GM19438 (cell line): ENCODE measurements around the gene VSIG4.
"Not testable (repeated sequence)": the region's sequence is repeated elsewhere in the genome, so short reads cannot be mapped to it uniquely, and the experiment has no call there.

Source experiments
- ATAC-seq: cut with Tn5 transposase; IDR thresholded peaks from one replicate; pipeline ENCODE4 v1.9.1; 2021; ENCODE audit warnings: low read depth; ENCODE audit not compliant: unreplicated experiment

The VSIG4 gene

GRCh38 chrX:66039944-66040343, at the start of gene VSIG4:
VSIG4 (minus strand) TSS chrX:66040080; CDS start chrX:66039998, 82 bp downstream.
- ATAC-seq: no peak

- no peak for ATAC-seq
Observed at GRCh38 chrX:66076801-66077200, 36.9 kb upstream of the VSIG4 start.

GRCh38 chrX:66074920-66075879, 35.3 kb upstream of the VSIG4 start:
- ATAC-seq: no peak

- no peak for ATAC-seq
Observed at GRCh38 chrX:66071126-66071525, 31.2 kb upstream of the VSIG4 start.

- ATAC-seq: no peak
Observed at GRCh38 chrX:66064261-66064660, 24.4 kb upstream of the VSIG4 start.

- not testable (repeated sequence) for ATAC-seq
Observed at GRCh38 chrX:66057019-66057418, 17.1 kb upstream of the VSIG4 start.

- no peak for ATAC-seq
Observed at GRCh38 chrX:66054978-66055377, 15.1 kb upstream of the VSIG4 start.

- ATAC-seq: no peak
Observed at GRCh38 chrX:66053414-66053813, 13.5 kb upstream of the VSIG4 start.

- no peak for ATAC-seq
Observed at GRCh38 chrX:66051980-66052379, 12.1 kb upstream of the VSIG4 start.

- ATAC-seq: no peak
Observed at GRCh38 chrX:66050140-66050569, 10.3 kb upstream of the VSIG4 start.

GRCh38 chrX:66049056-66049455, 9.2 kb upstream of the VSIG4 start:
- no peak for ATAC-seq

- peak; percentile 78 for ATAC-seq
Observed at GRCh38 chrX:66046612-66047235, 6.8 kb upstream of the VSIG4 start.

GRCh38 chrX:66045894-66046293, 6.0 kb upstream of the VSIG4 start:
- ATAC-seq: no peak

GRCh38 chrX:66043584-66043983, 3.7 kb upstream of the VSIG4 start:
- ATAC-seq: no peak

GRCh38 chrX:66042307-66043077, 2.6 kb upstream of the VSIG4 start:
- ATAC-seq: peak; percentile 57

- ATAC-seq: no peak
Observed at GRCh38 chrX:66038115-66038514, 1.8 kb downstream of the VSIG4 start.

- ATAC-seq: no peak
Observed at GRCh38 chrX:66036231-66036630, 3.6 kb downstream of the VSIG4 start.

- no peak for ATAC-seq
Observed at GRCh38 chrX:66035667-66036066, 4.2 kb downstream of the VSIG4 start.

- peak; percentile 74 for ATAC-seq
Observed at GRCh38 chrX:66030505-66031317, 9.2 kb downstream of the VSIG4 start.

GRCh38 chrX:66028936-66029335, 10.9 kb downstream of the VSIG4 start:
- no peak for ATAC-seq
